GM23248 (cell line): ENCODE data around the gene ISG15.

Source experiments
- EZH2 ChIP-seq: fragments of 200-600 bp; sonication (generic); IDR thresholded peaks from 2 replicates; pipeline ENCODE4 v1.6.1; 2018; ENCODE audit warnings: antibody characterized with exemption, mild to moderate bottlenecking; ENCODE audit not compliant: insufficient read depth, poor library complexity, severe bottlenecking
- EZH2phosphoT487 ChIP-seq: fragments of 200-600 bp; sonication (generic); IDR thresholded peaks from 2 replicates; pipeline ENCODE4 v1.6.1; 2018; ENCODE audit warnings: antibody characterized with exemption, moderate library complexity, mild to moderate bottlenecking, low read depth; ENCODE audit not compliant: insufficient read depth

DNA sequence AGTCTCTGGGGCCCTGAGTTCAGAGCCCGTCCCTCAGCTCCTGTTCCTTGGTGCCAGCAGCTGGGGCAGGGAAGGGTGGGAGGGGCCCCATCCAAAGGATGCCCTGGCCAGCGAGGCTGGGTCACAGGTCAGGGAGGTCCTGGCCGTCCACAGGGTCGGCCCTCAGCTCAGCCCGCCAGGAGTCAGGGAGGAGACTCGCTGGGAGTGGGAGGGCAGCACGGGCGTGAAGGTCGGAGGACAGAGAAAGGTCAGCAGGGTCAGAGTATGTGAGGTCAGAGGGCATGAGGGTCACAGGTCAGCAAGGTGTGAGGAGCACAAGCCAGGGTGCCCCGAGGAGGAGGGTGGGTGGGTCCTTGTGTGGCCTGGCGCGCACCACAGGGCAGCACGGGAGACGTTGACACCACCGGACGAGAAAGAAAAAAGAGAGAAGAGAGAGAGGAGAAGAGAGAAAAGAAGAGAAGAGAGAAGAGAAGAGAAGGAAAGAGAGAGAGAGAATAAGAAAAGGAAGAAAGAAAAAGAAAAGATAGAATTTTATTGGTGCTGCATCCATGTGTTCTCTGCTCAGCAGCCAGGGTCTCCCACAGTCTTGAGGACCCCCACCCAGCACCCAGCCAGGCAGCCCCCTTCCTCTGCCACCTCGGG, 38.5 kb upstream of the ISG15 start:
- TF ChIP-seq EZH2phosphoT487: no peak
- TF ChIP-seq EZH2: no peak
